ENCODE measurements around the gene CHML. TPM values are rescaled to one million over a fixed set of nuclear protein-coding genes. Genes with fewer than 3 reads are reported as not detected.
"Not testable (repeated sequence)": the region's sequence is repeated elsewhere in the genome, so short reads cannot be mapped to it uniquely, and the experiment has no call there.

The CHML gene
- total RNA-seq, 1 donor from 2014 or later: 11.3 TPM

DNA sequence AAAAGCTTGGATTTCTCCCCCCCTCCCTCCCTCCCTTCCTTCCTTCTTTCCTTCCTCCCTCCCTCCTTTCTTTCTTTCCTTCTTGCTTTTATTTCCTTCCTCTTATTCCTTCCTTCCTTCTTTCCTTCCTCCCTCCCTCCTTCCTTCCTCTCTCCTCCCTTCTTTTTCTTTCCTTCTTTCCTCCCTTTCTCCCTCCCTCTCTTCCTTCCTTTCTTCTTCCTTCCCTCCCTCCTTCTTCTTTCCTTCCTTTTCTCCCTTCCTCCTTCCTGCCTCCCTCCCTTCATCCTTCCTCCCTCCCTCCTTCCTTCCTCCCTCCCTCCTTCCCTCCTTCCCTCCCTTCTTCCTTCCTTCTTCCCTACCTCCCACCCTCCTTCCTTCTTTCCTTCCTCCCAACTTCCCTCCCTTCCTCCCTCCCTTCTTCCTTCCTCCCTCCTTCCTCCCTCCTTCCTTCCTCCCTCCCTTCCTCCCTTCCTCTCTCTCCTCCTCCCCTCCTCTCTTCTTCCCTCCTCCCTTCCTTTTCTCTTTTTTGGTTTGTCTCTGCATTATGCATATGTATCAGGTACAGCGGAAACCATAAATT, 34.7 kb upstream of the CHML start:
- no peaks in the 10 kb centered on the region for H3K36me3 ChIP-seq
- no peak overlapping the region for H3K27ac ChIP-seq
- no peak overlapping the region for H3K4me3 ChIP-seq
- no peaks in the 10 kb centered on the region for H3K9me3 ChIP-seq
- TF ChIP-seq POLR2A (IDR thresholded peaks at IDR 0.05) (no peak), POLR2AphosphoS5 (IDR thresholded peaks at IDR 0.05; ENCODE audit: insufficient read depth in 1 of 2, low read depth in 1 of 2) (no peak)
- TF ChIP-seq, protein P1, sequence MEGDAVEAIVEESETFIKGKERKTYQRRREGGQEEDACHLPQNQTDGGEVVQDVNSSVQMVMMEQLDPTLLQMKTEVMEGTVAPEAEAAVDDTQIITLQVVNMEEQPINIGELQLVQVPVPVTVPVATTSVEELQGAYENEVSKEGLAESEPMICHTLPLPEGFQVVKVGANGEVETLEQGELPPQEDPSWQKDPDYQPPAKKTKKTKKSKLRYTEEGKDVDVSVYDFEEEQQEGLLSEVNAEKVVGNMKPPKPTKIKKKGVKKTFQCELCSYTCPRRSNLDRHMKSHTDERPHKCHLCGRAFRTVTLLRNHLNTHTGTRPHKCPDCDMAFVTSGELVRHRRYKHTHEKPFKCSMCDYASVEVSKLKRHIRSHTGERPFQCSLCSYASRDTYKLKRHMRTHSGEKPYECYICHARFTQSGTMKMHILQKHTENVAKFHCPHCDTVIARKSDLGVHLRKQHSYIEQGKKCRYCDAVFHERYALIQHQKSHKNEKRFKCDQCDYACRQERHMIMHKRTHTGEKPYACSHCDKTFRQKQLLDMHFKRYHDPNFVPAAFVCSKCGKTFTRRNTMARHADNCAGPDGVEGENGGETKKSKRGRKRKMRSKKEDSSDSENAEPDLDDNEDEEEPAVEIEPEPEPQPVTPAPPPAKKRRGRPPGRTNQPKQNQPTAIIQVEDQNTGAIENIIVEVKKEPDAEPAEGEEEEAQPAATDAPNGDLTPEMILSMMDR (IDR thresholded peaks at IDR 0.05): no peak
- intact Hi-C loops (cut with DNase I): no loop called here
- H3K27me3 ChIP-seq: no peaks in the 10 kb centered on the region
- no peaks in the 10 kb centered on the region for H3K4me1 ChIP-seq
- no peak for DNase-seq (ENCODE audit: extremely low spot score in 2 of 2)

DNA sequence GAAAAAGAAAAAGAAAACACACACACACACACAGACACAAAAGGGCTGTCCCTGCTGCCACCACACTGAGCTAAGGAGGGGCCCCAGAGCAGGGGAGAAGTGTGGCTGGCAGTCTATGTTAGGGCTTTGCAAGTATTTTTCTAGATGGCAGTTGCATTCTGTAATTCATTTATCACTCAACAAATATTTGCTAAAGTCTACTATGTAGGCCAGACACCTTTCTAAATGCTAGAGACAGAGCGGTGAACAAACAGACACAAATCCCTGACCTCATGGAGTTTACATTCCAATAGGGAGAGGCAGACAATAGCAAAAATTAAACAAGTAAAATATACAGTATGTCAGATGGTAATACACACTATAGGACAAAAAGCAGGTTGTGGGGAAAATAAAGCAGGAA, 32.1 kb upstream of the CHML start:
- Histone ChIP-seq H3K27me3 (no peaks in the 10 kb centered on the region), H3K9me3 (no peaks in the 10 kb centered on the region), H3K4me3 (no peak overlapping the region), H3K4me1 (no peaks in the 10 kb centered on the region), H3K27ac (no peak overlapping the region), H3K36me3 (no peaks in the 10 kb centered on the region)
- intact Hi-C loops (cut with DNase I): no loop called here
- no peak for DNase-seq (ENCODE audit: extremely low spot score in 2 of 2)
- TF ChIP-seq, protein P1 (IDR thresholded peaks at IDR 0.05): no peak
- TF ChIP-seq POLR2AphosphoS5 (IDR thresholded peaks at IDR 0.05; ENCODE audit: insufficient read depth in 1 of 2, low read depth in 1 of 2) (no peak), POLR2A (IDR thresholded peaks at IDR 0.05) (no peak)

DNA sequence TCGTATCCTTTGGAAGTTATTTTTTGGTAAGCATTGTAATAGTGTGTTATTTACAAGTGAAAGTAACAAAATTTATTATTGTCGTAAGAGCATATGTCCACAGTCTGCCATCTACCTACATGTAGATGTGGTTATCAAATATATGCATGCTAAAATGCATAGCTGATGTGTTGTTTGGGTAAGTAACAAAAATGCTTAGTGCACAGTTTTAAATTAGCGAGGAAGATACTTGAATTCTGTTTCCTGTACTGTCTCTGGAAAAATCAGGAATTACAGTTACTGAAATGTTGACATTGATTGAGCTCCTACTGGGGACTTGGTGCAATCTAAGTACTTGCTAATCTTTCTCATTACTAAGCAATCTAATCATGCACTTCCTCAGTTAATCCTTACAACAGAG, 26.2 kb upstream of the CHML start:
- no peaks in the 10 kb centered on the region for H3K9me3 ChIP-seq
- no peak overlapping the region for H3K27ac ChIP-seq
- H3K27me3 ChIP-seq: no peaks in the 10 kb centered on the region
- DNase-seq (ENCODE audit: extremely low spot score in 2 of 2): no peak
- TF ChIP-seq POLR2A (IDR thresholded peaks at IDR 0.05): no peak
- TF ChIP-seq, protein P1 (IDR thresholded peaks at IDR 0.05): no peak
- TF ChIP-seq POLR2AphosphoS5 (IDR thresholded peaks at IDR 0.05; ENCODE audit: insufficient read depth in 1 of 2, low read depth in 1 of 2): no peak
- H3K4me1 ChIP-seq: no peaks in the 10 kb centered on the region
- intact Hi-C loops (cut with DNase I): no loop called here
- H3K36me3 ChIP-seq: no peaks in the 10 kb centered on the region
- H3K4me3 ChIP-seq: no peak overlapping the region

DNA sequence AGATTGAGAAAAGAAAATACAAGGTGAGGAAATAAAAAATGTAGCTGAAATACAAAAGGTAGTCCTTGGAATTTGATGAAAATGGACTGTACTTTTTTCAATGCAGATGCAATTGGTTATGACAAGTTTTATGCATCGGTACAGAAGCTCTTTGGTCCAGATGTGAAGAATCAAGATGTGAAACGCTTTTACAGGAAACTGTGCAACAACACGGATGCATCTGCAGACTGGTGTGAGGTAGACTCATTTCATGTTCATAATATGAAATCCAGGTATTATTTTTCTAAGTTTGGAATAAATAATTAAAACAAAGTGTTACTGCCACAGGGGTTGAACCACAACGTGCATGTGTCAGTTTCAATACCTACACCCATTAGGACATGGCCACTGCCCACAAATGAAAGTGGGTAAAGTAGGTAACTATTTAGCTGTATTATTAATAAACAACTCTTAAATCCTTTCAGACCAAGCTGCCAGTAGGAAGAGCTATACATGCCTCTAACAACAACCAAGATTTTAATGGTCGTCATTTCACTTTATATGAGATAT, 20.3 kb upstream of the CHML start:
- no peaks in the 10 kb centered on the region for H3K9me3 ChIP-seq
- H3K27ac ChIP-seq: no peak overlapping the region
- no peaks in the 10 kb centered on the region for H3K4me1 ChIP-seq
- H3K36me3 ChIP-seq: no peaks in the 10 kb centered on the region
- no peak for DNase-seq (ENCODE audit: extremely low spot score in 2 of 2)
- no peaks in the 10 kb centered on the region for H3K27me3 ChIP-seq
- intact Hi-C loops (cut with DNase I): no loop called here
- H3K4me3 ChIP-seq: no peak overlapping the region
- TF ChIP-seq, protein P1 (IDR thresholded peaks at IDR 0.05): no peak
- TF ChIP-seq POLR2A (IDR thresholded peaks at IDR 0.05): no peak
- no peak for TF ChIP-seq POLR2AphosphoS5 (IDR thresholded peaks at IDR 0.05; ENCODE audit: insufficient read depth in 1 of 2, low read depth in 1 of 2)

DNA sequence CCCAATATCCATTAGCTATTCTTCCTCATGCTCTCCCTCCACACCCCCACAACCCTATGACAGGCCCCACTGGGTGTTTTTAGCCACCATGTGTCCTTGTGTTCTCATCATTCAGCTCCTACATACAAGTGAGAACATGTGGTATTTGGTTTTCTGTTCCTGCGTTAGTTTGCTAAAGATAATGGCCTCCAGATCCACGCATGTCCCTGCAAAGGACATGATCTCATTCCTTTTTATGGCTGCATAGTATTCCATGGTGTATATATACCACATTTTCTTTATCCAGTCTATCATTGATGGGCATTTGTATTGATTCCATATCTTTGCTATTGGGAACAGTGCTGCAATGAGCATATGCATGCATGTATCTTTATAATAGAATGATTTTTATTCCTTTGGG, 18.8 kb upstream of the CHML start:
- H3K4me1 ChIP-seq; H3K27ac ChIP-seq; H3K27me3 ChIP-seq; intact Hi-C loops (cut with DNase I); H3K9me3 ChIP-seq; DNase-seq (ENCODE audit: extremely low spot score in 2 of 2); H3K4me3 ChIP-seq; H3K36me3 ChIP-seq: not testable (repeated sequence)

Measured in vagina (tissue), 2 donors.